Pulmonary artery endothelial cell (primary cell): ENCODE results near the gene MLEC. TPM values are rescaled to one million over a fixed set of nuclear protein-coding genes. Genes with fewer than 3 reads are reported as not detected.

Experiments
- DNase-seq: peaks from one replicate; pipeline ENCODE4 v3.0.0-alpha.2; 2011; ENCODE audit warnings: low read depth, low spot score
- total RNA-seq: library from RNA; depleted of rRNA; stranded (reverse); fragments of >200 nt; gene quantifications from 2 replicates; pipeline ENCODE4 v1.2.3, GENCODE V29; 2014

The MLEC gene
- total RNA-seq, 1 donor from 2014 or later = 57.8 TPM

- no peak for DNase-seq
These were observed 54.8 kb downstream of the MLEC start for GRCh38 chr12:120741476-120742421.

GRCh38 chr12:120744922-120745493 lies 58.1 kb downstream of the MLEC start:
- DNase-seq = no peak

GRCh38 chr12:120748242-120748641 lies 61.3 kb downstream of the MLEC start:
- no peak for DNase-seq

GRCh38 chr12:120749256-120749655 lies 62.3 kb downstream of the MLEC start:
- DNase-seq = no peak

- DNase-seq = no peak
These were observed 63.9 kb downstream of the MLEC start for GRCh38 chr12:120750806-120751205.

- no peak for DNase-seq
These were observed 64.4 kb downstream of the MLEC start for GRCh38 chr12:120751389-120751788.

Other genes with a start within 250 kb of the MLEC start
- gene COX6A1, start 249.0 kb upstream of the MLEC start, total RNA-seq = 293 and 438 TPM in 2 replicates
- gene TRIAP1, start 240.8 kb upstream of the MLEC start, total RNA-seq = 44.2 and 52.0 TPM in 2 replicates
- gene GATC, start 240.7 kb upstream of the MLEC start, total RNA-seq = 24.7 and 28.5 TPM in 2 replicates
- gene SRSF9, start 217.4 kb upstream of the MLEC start, total RNA-seq = 311 and 390 TPM in 2 replicates
- gene DYNLL1, start 191.0 kb upstream of the MLEC start, total RNA-seq = 335 and 441 TPM in 2 replicates
- gene COQ5, start 158.0 kb upstream of the MLEC start, total RNA-seq = 33.6 and 40.8 TPM in 2 replicates
- gene RNF10, start 152.8 kb upstream of the MLEC start, total RNA-seq = 108 and 127 TPM in 2 replicates
- 28.5 and 48.4 TPM in 2 replicates for gene POP5, start 105.7 kb upstream of the MLEC start, total RNA-seq
- not detected in 2 replicates for gene CABP1, start 46.5 kb upstream of the MLEC start, total RNA-seq
- 26.1 and 29.1 TPM in 2 replicates for gene UNC119B, start 23.3 kb downstream of the MLEC start, total RNA-seq
- 12.0 and 17.9 TPM in 2 replicates for gene ACADS, start 38.7 kb downstream of the MLEC start, total RNA-seq
- gene SPPL3, start 217.2 kb downstream of the MLEC start, total RNA-seq = 3.8 and 5.1 TPM in 2 replicates